ENCODE results near the gene MMP23B.

DNA sequence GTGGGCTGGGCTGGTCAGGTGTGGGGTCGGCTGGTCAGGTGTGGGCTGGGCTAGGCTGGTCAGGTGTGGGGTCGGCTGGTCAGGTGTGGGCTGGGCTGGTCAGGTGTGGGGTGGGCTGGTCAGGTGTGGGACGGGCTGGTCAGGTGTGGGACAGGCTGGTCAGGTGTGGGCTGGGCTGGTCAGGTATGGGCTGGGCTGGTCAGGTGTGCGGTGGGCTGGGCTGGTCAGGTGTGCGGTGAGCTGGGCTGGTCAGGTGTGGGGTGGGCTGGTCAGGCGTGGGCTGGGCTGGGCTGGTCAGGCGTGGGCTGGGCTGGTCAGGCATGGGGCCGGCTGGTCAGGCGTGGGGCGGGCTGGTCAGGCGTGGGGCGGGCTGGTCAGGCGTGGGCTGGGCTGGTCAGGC lies 25.7 kb upstream of the MMP23B start:
- TF ChIP-seq, protein P1, sequence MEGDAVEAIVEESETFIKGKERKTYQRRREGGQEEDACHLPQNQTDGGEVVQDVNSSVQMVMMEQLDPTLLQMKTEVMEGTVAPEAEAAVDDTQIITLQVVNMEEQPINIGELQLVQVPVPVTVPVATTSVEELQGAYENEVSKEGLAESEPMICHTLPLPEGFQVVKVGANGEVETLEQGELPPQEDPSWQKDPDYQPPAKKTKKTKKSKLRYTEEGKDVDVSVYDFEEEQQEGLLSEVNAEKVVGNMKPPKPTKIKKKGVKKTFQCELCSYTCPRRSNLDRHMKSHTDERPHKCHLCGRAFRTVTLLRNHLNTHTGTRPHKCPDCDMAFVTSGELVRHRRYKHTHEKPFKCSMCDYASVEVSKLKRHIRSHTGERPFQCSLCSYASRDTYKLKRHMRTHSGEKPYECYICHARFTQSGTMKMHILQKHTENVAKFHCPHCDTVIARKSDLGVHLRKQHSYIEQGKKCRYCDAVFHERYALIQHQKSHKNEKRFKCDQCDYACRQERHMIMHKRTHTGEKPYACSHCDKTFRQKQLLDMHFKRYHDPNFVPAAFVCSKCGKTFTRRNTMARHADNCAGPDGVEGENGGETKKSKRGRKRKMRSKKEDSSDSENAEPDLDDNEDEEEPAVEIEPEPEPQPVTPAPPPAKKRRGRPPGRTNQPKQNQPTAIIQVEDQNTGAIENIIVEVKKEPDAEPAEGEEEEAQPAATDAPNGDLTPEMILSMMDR (IDR thresholded peaks at IDR 0.05): no peak
- TF ChIP-seq POLR2A (IDR thresholded peaks at IDR 0.05) (no peak), EP300 (IDR thresholded peaks at IDR 0.05) (no peak)

Measured in tibial nerve (tissue), 4 donors.